Measurements from ENCODE around the gene FOXP1. TPM values are rescaled to one million over a fixed set of nuclear protein-coding genes. Genes with fewer than 3 reads are reported as not detected.

FOXP1 gene
- total RNA-seq, 1 experiment from 2014 or later: 58.4 TPM

GRCh38 chr3:71041371-71041770 is 542.2 kb downstream of the FOXP1 start:
- no peak for DNase-seq (ENCODE audit: low spot score)
- no peak for TF ChIP-seq CTCF (conservative IDR thresholded peaks at IDR 0.05; ENCODE audit: low read depth, low read length)
- TF ChIP-seq EZH2 (IDR thresholded peaks at IDR 0.05; ENCODE audit: borderline replicate concordance, low read depth, low read length, poor library complexity, severe bottlenecking): no peak
- POLR2A ChIA-PET (ENCODE audit: low non-redundant PET): no interaction called here
- intact Hi-C loops (cut with micrococcal nuclease; ENCODE audit: unreplicated experiment): no loop called here
- Histone ChIP-seq H3K36me3 (ENCODE audit: insufficient read depth, low read length, poor library complexity, severe bottlenecking) (peaks cover 20% of the 10 kb centered on the region), H3K4me1 (ENCODE audit: insufficient read depth, low read length, poor library complexity, severe bottlenecking) (peaks cover 3% of the 10 kb centered on the region), H3K9me3 (ENCODE audit: low read depth, low read length, poor library complexity, severe bottlenecking) (no peaks in the 10 kb centered on the region), H3K27me3 (replicated peaks; ENCODE audit: insufficient read depth, low read depth, low read length, poor library complexity) (no peaks in the 10 kb centered on the region), H3K4me3 (ENCODE audit: low read depth, low read length, poor library complexity, severe bottlenecking) (no peak overlapping the region), H3K27ac (ENCODE audit: low read depth, low read length, poor library complexity, severe bottlenecking) (no peak overlapping the region)
- CTCF ChIA-PET: no interaction called here
- BruUV-seq (replicated peaks): no TSS peak

- no peak for TF ChIP-seq EZH2 (IDR thresholded peaks at IDR 0.05; ENCODE audit: borderline replicate concordance, low read depth, low read length, poor library complexity, severe bottlenecking)
- TF ChIP-seq CTCF (conservative IDR thresholded peaks at IDR 0.05; ENCODE audit: low read depth, low read length): no peak
- Histone ChIP-seq H3K27me3 (replicated peaks; ENCODE audit: insufficient read depth, low read depth, low read length, poor library complexity) (no peaks in the 10 kb centered on the region), H3K9me3 (ENCODE audit: low read depth, low read length, poor library complexity, severe bottlenecking) (no peaks in the 10 kb centered on the region), H3K4me1 (ENCODE audit: insufficient read depth, low read length, poor library complexity, severe bottlenecking) (peaks cover 17% of the 10 kb centered on the region), H3K36me3 (ENCODE audit: insufficient read depth, low read length, poor library complexity, severe bottlenecking) (peaks cover 9% of the 10 kb centered on the region), H3K4me3 (ENCODE audit: low read depth, low read length, poor library complexity, severe bottlenecking) (no peak overlapping the region), H3K27ac (ENCODE audit: low read depth, low read length, poor library complexity, severe bottlenecking) (no peak overlapping the region)
- CTCF ChIA-PET: no interaction called here
- DNase-seq (ENCODE audit: low spot score): no peak
- intact Hi-C loops (cut with micrococcal nuclease; ENCODE audit: unreplicated experiment): no loop called here
- BruUV-seq (replicated peaks): no TSS peak
- POLR2A ChIA-PET (ENCODE audit: low non-redundant PET): no interaction called here
Measured at GRCh38 chr3:71039332-71039731, 544.2 kb downstream of the FOXP1 start.

- ChIA-PET POLR2A (ENCODE audit: low non-redundant PET) (interaction anchor here (0.6 kb wide), 1 partner anchor 52 kb away, joined by 3 read pairs; no protein-coding TSS in a partner anchor), CTCF (no interaction called here)
- Histone ChIP-seq H3K4me1 (ENCODE audit: insufficient read depth, low read length, poor library complexity, severe bottlenecking) (peaks cover 17% of the 10 kb centered on the region), H3K4me3 (ENCODE audit: low read depth, low read length, poor library complexity, severe bottlenecking) (no peak overlapping the region), H3K36me3 (ENCODE audit: insufficient read depth, low read length, poor library complexity, severe bottlenecking) (peaks cover 10% of the 10 kb centered on the region), H3K9me3 (ENCODE audit: low read depth, low read length, poor library complexity, severe bottlenecking) (no peaks in the 10 kb centered on the region), H3K27me3 (replicated peaks; ENCODE audit: insufficient read depth, low read depth, low read length, poor library complexity) (no peaks in the 10 kb centered on the region), H3K27ac (ENCODE audit: low read depth, low read length, poor library complexity, severe bottlenecking) (no peak overlapping the region)
- no TSS peak for BruUV-seq (replicated peaks)
- TF ChIP-seq EZH2 (IDR thresholded peaks at IDR 0.05; ENCODE audit: borderline replicate concordance, low read depth, low read length, poor library complexity, severe bottlenecking): no peak
- no peak for TF ChIP-seq CTCF (conservative IDR thresholded peaks at IDR 0.05; ENCODE audit: low read depth, low read length)
- intact Hi-C loops (cut with micrococcal nuclease; ENCODE audit: unreplicated experiment): no loop called here
- no peak for DNase-seq (ENCODE audit: low spot score)
Measured at GRCh38 chr3:71037775-71038174, 545.8 kb downstream of the FOXP1 start.
